Measurements from ENCODE around the gene C5.

The C5 gene

GRCh38 chr9:120923620-120924328 is 126.3 kb downstream of the C5 start:
- no peak for DNase-seq

GRCh38 chr9:120922404-120923195 is 127.5 kb downstream of the C5 start:
- DNase-seq = no peak

- DNase-seq = no peak
Measured at GRCh38 chr9:120921661-120922181, 128.4 kb downstream of the C5 start.

GRCh38 chr9:120920806-120921178 is 129.3 kb downstream of the C5 start:
- DNase-seq = peak in 1 of 2 donors; percentile 48

GRCh38 chr9:120919843-120920805 is 130.0 kb downstream of the C5 start:
- no peak for DNase-seq

GRCh38 chr9:120918931-120919842 is 130.9 kb downstream of the C5 start:
- peak in 1 of 2 donors; percentile 52 for DNase-seq

- DNase-seq = no peak
Measured at GRCh38 chr9:120917929-120918762, 131.9 kb downstream of the C5 start.

- no peak for DNase-seq
Measured at GRCh38 chr9:120916991-120917880, 132.8 kb downstream of the C5 start.

- DNase-seq = no peak
Measured at GRCh38 chr9:120916588-120916987, 133.5 kb downstream of the C5 start.

GRCh38 chr9:120915854-120916470 is 134.1 kb downstream of the C5 start:
- DNase-seq = peak in 1 of 2 donors; percentile 23

GRCh38 chr9:120914953-120915352 is 135.1 kb downstream of the C5 start:
- no peak for DNase-seq

- DNase-seq = no peak
Measured at GRCh38 chr9:120914396-120914795, 135.7 kb downstream of the C5 start.

GRCh38 chr9:120913647-120914264 is 136.3 kb downstream of the C5 start:
- DNase-seq = no peak

- no peak for DNase-seq
Measured at GRCh38 chr9:120912958-120913646, 137.0 kb downstream of the C5 start.

- no peak for DNase-seq
Measured at GRCh38 chr9:120911295-120911837, 138.7 kb downstream of the C5 start.

- DNase-seq = no peak
Measured at GRCh38 chr9:120910643-120911042, 139.4 kb downstream of the C5 start.

GRCh38 chr9:120909904-120910303 is 140.2 kb downstream of the C5 start:
- DNase-seq = peak; percentile 30 to 41

Data from inflammatory macrophage (primary cell).